ENCODE data around the gene CEP57L1.

DNA sequence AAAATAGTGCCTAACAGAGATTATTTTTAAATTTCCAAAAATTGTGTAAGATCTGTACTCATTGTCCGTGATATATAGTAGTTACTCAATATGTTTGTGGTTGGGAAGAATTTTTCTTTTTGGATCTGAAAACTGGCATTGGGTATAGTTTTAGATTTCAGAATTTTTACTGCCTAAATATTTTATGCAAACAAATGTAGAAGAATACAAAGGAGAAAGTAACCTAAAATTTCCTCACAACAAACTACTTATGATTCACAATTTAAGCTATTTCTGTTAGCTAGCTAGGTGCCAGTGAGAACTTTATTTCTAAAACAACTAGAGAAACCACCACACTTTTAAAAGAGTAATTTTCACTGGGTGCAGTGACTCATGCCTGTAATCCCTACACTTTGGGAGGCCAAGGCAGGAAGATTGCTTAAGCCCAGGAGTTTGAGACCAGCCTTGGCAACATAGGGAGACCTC, 39.5 kb upstream of the CEP57L1 start:
- TF ChIP-seq POLR2A (IDR thresholded peaks at IDR 0.05; ENCODE audit: low read length) (no peak), GATA1 (IDR thresholded peaks at IDR 0.05; ENCODE audit: low read depth, low read length) (no peak)
